Stimulated activated CD4-positive, alpha-beta T cell treated with anti-CD3 and anti-CD28 coated beads, Interleukin-1b, Interleukin-23, amount 100 ng/mL, for 1 hour (primary cell): Measurements from ENCODE around the gene PGF.

Source experiments
- DNase-seq, 2 donors: peaks; one replicate each; pipeline ENCODE4 v3.0.0-alpha.2; 2020; ENCODE audit warnings: low read depth in 2 of 2

PGF gene

DNA sequence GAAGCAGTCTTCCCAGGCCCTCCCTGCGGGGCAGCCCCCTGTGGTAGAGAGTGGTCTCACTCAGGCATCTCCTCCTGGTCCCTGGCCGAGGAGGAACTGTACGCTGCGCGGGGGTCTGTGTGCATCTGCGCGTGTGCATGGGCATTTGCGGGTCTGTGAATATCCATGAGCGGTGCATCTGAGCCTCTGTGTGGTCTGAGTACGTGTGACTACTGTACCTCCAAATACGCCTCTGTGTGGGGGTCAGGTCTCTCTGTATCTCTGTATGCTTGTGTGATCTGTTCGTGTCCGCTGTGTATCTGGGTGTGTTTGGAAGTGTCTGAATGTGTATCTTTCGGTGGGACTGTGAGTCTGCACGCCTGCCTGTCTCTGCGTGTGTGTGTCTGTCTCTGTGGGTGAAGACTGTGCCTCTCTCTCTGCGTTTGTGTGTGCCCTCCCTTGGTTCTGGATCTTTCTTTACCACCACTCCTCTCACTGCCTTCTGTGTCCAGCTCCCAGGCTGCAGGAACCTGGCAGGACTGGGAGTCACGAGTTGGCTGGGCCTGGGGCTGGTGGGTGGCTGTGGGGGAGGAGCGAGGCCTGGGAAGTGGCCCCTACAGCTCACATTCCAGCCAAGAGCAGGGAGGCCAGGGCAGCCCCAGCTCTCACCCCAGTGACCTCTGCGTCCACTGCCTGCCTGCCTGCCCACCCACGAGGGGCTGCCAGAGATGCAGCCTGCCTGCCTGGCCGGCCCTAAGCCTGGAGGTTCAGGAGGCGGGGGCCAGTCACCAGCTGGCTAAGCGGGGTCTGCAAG lies 1.1 kb upstream of the PGF start:
- no peak for DNase-seq

DNA sequence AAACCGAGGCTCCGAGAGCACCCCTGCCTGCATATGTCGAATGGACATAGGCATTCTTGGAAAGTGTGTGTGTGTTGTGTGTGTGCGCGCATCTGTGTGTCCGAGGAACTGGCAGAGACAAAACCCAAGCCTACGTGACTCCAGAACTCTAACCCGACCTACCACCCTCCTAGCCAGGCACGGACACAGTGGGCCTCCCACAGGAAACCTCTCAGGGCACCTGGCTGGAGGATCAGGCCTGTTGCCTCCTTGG lies 556 bp upstream of the PGF start:
- no peak for DNase-seq

GRCh38 chr14:74954947-74955228 lies 509 bp downstream of the PGF start:
- DNase-seq = no peak

GRCh38 chr14:74954232-74954946 lies 1.0 kb downstream of the PGF start:
- DNase-seq = no peak

DNA sequence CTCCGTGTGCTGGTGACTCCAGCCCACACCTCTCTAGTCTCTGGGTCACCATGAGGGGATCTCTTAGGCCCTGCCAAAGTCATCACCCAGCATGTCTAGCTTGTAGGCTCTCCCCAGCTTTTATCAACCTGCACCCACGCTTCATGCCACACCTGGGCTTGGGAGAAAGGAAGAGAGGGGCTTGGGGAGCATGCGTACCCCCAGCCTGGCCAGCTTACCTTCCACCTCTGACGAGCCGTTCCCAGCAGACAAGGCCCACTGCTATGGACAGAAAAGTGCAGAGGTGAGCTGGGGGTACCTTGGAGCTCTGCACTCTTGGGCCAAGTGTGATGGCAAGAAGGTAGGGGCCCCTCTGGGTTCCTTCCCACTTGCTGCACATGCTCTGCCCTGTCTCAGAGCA lies 1.7 kb downstream of the PGF start:
- DNase-seq = no peak

- no peak for DNase-seq
Measured at GRCh38 chr14:74952697-74953484, 2.5 kb downstream of the PGF start.

- no peak for DNase-seq
Measured at GRCh38 chr14:74952180-74952665, 3.2 kb downstream of the PGF start.

DNA sequence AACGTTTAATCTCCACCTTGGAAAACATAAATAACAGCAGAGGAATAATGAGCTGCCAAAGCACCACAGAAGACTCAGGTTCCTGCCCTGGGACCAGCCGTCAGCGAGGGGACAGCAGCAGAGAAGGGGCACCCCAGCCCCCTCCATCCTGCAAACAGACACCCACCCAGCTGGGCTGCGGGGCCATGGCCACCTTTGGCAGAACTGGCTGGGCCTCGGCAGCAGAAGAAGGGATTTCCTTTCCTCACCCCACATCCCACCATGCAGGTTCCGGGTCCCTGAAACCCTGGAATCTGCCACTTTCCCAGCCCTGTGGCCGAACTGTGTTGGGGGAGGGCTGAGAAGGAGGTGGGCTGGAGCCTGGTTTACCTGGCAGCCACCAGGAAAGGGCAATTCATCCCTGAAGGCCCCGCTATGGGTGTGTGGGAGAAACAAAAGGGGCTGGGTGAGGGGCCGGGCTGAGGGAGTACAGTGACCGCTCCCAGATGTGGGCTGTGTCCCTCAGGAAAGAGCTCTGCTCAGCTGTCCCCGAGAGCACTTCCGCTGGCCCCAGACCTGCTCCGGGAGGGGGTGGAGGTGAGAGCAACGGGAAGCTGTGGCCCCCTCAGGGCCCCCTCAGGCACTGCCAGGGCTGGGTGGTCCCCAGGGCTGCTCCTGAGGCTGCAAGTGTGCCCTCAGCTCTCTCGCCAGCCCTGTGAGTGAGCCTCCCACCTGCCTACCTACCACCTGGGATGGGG lies 3.8 kb downstream of the PGF start:
- no peak for DNase-seq

- DNase-seq = no peak
Measured at GRCh38 chr14:74950795-74951442, 4.5 kb downstream of the PGF start.

DNA sequence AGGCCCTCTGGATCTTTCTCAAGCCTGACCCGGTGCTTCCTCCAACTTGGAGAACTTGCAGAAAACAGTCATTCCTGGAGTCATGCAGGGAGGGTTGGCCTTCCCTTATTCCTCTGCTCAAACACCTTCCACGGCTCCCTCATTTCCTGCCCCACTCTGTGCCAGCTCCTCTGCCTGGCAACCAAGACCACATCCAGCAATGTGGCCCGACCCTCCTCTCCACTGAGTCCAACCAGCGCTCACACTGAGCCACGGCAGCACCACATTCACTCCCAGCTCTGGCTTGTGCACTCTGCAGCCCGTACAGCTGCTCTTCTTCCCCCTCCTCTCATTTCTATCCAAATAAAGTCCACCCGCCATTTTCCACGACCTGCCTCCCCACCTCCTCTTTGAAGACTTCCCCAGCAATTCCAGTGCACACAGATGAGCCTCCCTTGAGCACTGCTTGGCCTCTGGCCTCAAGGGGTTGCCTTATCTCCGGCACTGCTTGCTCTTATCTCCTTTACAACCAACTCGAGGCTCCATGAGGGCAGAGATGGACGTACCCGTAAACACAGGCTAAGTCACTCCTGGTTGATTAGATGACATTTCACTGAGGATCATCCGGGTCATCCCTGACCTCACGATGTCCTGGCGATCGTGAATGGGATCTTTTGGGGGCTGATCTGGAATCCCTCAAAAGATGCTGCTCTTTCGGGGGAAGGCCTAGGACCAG lies 5.4 kb downstream of the PGF start:
- no peak for DNase-seq

- no peak for DNase-seq
Measured at GRCh38 chr14:74949191-74949601, 6.2 kb downstream of the PGF start.

GRCh38 chr14:74948228-74949175 lies 6.9 kb downstream of the PGF start:
- DNase-seq = no peak

- DNase-seq = no peak
Measured at GRCh38 chr14:74947353-74948227, 7.8 kb downstream of the PGF start.

DNA sequence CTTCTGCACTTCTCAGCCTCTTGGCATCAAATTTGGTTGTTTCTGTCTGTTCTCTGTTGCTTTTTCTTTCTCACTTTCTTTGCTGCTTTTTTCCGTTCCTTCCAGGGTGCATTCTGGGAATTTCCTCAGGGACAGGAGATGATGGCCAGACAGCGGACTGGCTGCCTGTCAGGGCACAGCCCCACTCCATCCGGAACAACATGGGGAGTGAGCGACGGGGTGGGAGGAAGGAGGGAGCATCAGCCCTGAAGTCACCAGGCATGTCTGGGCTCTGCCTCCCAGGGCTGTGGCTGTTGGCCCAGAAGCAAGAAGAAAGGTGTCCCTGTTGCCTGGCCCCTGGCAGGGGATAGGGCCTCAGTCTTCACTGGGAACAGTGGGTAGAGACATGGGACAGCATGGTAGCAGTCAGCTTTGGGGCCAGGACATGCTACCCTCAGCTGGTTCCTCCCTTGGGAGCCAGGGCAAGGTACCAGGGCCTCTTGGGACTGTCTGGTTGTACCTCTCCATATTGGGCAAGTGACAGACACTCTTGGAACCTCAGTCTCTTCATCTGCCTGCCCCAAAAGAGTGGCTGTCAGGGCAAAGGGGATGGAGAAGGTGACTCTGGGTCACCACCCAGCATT lies 8.6 kb downstream of the PGF start:
- no peak for DNase-seq

GRCh38 chr14:74945852-74946658 lies 9.3 kb downstream of the PGF start:
- DNase-seq = peak; percentile 50 to 53

- DNase-seq = no peak
Measured at GRCh38 chr14:74945261-74945851, 10.0 kb downstream of the PGF start.

DNA sequence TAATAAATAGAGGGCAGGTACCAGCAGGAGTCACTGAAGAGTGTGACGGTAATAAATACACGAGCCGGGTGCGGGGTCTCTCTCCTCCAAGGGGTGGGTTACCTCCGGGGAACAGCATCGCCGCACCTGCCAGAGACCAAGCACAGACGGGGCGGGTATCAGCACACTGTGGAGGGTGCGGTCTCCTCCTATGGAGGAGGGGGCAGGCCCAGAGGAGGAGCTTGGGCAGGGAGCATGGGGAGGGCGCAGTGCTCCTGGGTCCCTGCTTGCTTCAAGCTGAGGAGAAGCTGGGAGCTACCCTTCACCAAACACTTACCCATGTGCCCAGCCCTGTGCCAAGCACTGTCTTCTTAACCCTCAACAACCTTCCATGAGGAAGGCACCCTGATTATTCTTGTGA lies 12.8 kb downstream of the PGF start:
- DNase-seq = no peak
